Neural progenitor cell (in vitro differentiated cells): ENCODE data around the gene RGS6. TPM values are rescaled to one million over a fixed set of nuclear protein-coding genes. Genes with fewer than 3 reads are reported as not detected.
"Not testable (repeated sequence)": the region's sequence is repeated elsewhere in the genome, so short reads cannot be mapped to it uniquely, and the experiment has no call there.

Experiments used
- DNase-seq: peaks from one replicate; pipeline ENCODE4 v3.0.0-alpha.2; 2016; ENCODE audit warnings: low spot score
- H2AFZ ChIP-seq: fragments of 200-600 bp; sonication (generic); replicated peaks from 2 replicates; pipeline ENCODE4 v1.6.1; 2016; ENCODE audit warnings: antibody characterized with exemption
- H3F3A ChIP-seq: fragments of 200-600 bp; sonication (generic); 2 replicates; pipeline ENCODE4 v1.6.1; 2016; ENCODE audit warnings: antibody characterized with exemption, low read depth
- H3K27ac ChIP-seq: fragments of 200-600 bp; sonication (generic); 2 replicates; pipeline ENCODE4 v1.5.1; 2016; ENCODE audit warnings: mild to moderate bottlenecking
- H3K27me3 ChIP-seq: fragments of 200-600 bp; sonication (generic); 2 replicates; pipeline ENCODE4 v1.6.1; 2016; ENCODE audit warnings: mild to moderate bottlenecking, moderate library complexity
- H3K36me3 ChIP-seq: fragments of 200-600 bp; sonication (generic); 2 replicates; pipeline ENCODE4 v1.5.1; 2016
- H3K4me1 ChIP-seq: fragments of 200-600 bp; sonication (generic); 2 replicates; pipeline ENCODE4 v1.6.1; 2016; ENCODE audit warnings: mixed run types
- H3K4me2 ChIP-seq: fragments of 200-600 bp; sonication (generic); 2 replicates; pipeline ENCODE4 v1.6.1; 2016
- H3K4me3 ChIP-seq: fragments of 200-600 bp; sonication (generic); 2 replicates; pipeline ENCODE4 v1.5.1; 2016
- H3K79me2 ChIP-seq: fragments of 200-600 bp; sonication (generic); 2 replicates; pipeline ENCODE4 v1.6.1; 2016; ENCODE audit warnings: low read depth
- H3K9ac ChIP-seq: fragments of 200-600 bp; sonication (generic); 2 replicates; pipeline ENCODE4 v1.6.1; 2016
- H3K9me3 ChIP-seq: fragments of 200-600 bp; sonication (generic); 2 replicates; pipeline ENCODE4 v1.5.1; 2016; ENCODE audit warnings: low read depth
- H4K20me1 ChIP-seq: fragments of 200-600 bp; sonication (generic); 2 replicates; pipeline ENCODE4 v1.6.1; 2016; ENCODE audit warnings: low read depth
- H3K27ac Mint-ChIP-seq: 3 replicates; pipeline ENCODE4 v1.8.0; 2021; ENCODE audit warnings: mixed read lengths
- H3K27me3 Mint-ChIP-seq: 2 replicates; pipeline ENCODE4 v1.8.0; 2022; ENCODE audit warnings: low read depth, mild to moderate bottlenecking, inconsistent platforms, moderate library complexity, mixed read lengths; ENCODE audit not compliant: insufficient read depth
- H3K36me3 Mint-ChIP-seq: 3 replicates; pipeline ENCODE4 v1.8.0; 2021; ENCODE audit warnings: mixed read lengths
- H3K4me1 Mint-ChIP-seq: 3 replicates; pipeline ENCODE4 v1.8.0; 2021; ENCODE audit warnings: mixed read lengths
- H3K4me3 Mint-ChIP-seq: 3 replicates; pipeline ENCODE4 v1.8.0; 2021; ENCODE audit warnings: mild to moderate bottlenecking, moderate library complexity, mixed read lengths
- H3K9me3 Mint-ChIP-seq: 3 replicates; pipeline ENCODE4 v1.8.0; 2020; ENCODE audit warnings: mixed read lengths
- EZH2 ChIP-seq: fragments of 200-600 bp; sonication (generic); IDR thresholded peaks from 2 replicates; pipeline ENCODE4 v1.6.1; 2017; ENCODE audit warnings: antibody characterized with exemption, mild to moderate bottlenecking, moderate library complexity
- EZH2phosphoT487 ChIP-seq: fragments of 200-600 bp; sonication (generic); IDR thresholded peaks from 2 replicates; pipeline ENCODE4 v1.6.1; 2017; ENCODE audit warnings: antibody characterized with exemption
- total RNA-seq: library from RNA; depleted of rRNA; stranded (reverse); fragments of >200 nt; gene quantifications from 2 replicates; pipeline ENCODE4 v1.2.3, GENCODE V29; 2015; ENCODE audit warnings: low replicate concordance
- TF ChIP-seq, protein P1 (sequence below): fragments of 200-600 bp; sonication (generic); IDR thresholded peaks from 2 replicates; pipeline ENCODE4 v1.5.1; 2017; ENCODE audit warnings: antibody characterized with exemption, mild to moderate bottlenecking

Gene RGS6
- total RNA-seq, 1 donor from 2014 or later = 0.80 TPM

- peaks cover 16% of the 10 kb centered on the region for H3K4me1 Mint-ChIP-seq
- Histone ChIP-seq H3F3A (no peaks in the 10 kb centered on the region), H3K4me2 (no peak overlapping the region), H3K79me2 (no peaks in the 10 kb centered on the region), H4K20me1 (no peaks in the 10 kb centered on the region), H2AFZ (no peak overlapping the region), H3K36me3 (no peaks in the 10 kb centered on the region), H3K27me3 (no peaks in the 10 kb centered on the region), H3K9ac (no peak overlapping the region), H3K4me3 (no peak overlapping the region), H3K4me1 (peaks cover 9% of the 10 kb centered on the region), H3K9me3 (no peaks in the 10 kb centered on the region), H3K27ac (no peak overlapping the region)
- no peaks in the 10 kb centered on the region for H3K36me3 Mint-ChIP-seq
- H3K9me3 Mint-ChIP-seq = peaks cover 5% of the 10 kb centered on the region
- no peak overlapping the region for H3K4me3 Mint-ChIP-seq
- TF ChIP-seq, protein P1, sequence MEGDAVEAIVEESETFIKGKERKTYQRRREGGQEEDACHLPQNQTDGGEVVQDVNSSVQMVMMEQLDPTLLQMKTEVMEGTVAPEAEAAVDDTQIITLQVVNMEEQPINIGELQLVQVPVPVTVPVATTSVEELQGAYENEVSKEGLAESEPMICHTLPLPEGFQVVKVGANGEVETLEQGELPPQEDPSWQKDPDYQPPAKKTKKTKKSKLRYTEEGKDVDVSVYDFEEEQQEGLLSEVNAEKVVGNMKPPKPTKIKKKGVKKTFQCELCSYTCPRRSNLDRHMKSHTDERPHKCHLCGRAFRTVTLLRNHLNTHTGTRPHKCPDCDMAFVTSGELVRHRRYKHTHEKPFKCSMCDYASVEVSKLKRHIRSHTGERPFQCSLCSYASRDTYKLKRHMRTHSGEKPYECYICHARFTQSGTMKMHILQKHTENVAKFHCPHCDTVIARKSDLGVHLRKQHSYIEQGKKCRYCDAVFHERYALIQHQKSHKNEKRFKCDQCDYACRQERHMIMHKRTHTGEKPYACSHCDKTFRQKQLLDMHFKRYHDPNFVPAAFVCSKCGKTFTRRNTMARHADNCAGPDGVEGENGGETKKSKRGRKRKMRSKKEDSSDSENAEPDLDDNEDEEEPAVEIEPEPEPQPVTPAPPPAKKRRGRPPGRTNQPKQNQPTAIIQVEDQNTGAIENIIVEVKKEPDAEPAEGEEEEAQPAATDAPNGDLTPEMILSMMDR = no peak
- no peak for TF ChIP-seq EZH2phosphoT487
- no peak for TF ChIP-seq EZH2
- no peaks in the 10 kb centered on the region for H3K27me3 Mint-ChIP-seq
- H3K27ac Mint-ChIP-seq = no peak overlapping the region
- DNase-seq = no peak
These were observed 8.7 kb upstream of the RGS6 start for GRCh38 chr14:71923513-71923912.

- peak overlapping the region; percentile 56 for H3K4me3 Mint-ChIP-seq
- H3K36me3 ChIP-seq = no peaks in the 10 kb centered on the region
- H3K9ac ChIP-seq = no peak overlapping the region
- DNase-seq = peak; percentile 68
- no peak overlapping the region for H3K27ac ChIP-seq
- H3K9me3 ChIP-seq = no peaks in the 10 kb centered on the region
- no peaks in the 10 kb centered on the region for H3K79me2 ChIP-seq
- H4K20me1 ChIP-seq = peaks cover 4% of the 10 kb centered on the region
- H3K27me3 Mint-ChIP-seq = peaks cover 27% of the 10 kb centered on the region
- H3F3A ChIP-seq = peaks cover 12% of the 10 kb centered on the region
- H3K4me3 ChIP-seq = peak overlapping the region; percentile 68
- no peaks in the 10 kb centered on the region for H3K36me3 Mint-ChIP-seq
- H3K4me1 ChIP-seq = peaks cover 15% of the 10 kb centered on the region
- H2AFZ ChIP-seq = peak overlapping the region; percentile 47
- no peak overlapping the region for H3K27ac Mint-ChIP-seq
- H3K4me1 Mint-ChIP-seq = peaks cover 13% of the 10 kb centered on the region
- H3K9me3 Mint-ChIP-seq = peaks cover 4% of the 10 kb centered on the region
- TF ChIP-seq EZH2 (peak; percentile 2), EZH2phosphoT487 (no peak)
- TF ChIP-seq, protein P1 = no peak
- H3K4me2 ChIP-seq = peak overlapping the region; percentile 99
- peaks cover 57% of the 10 kb centered on the region for H3K27me3 ChIP-seq
These were observed 569 bp upstream of the RGS6 start for GRCh38 chr14:71931492-71932228.

GRCh38 chr14:71933001-71933587 lies 865 bp downstream of the RGS6 start:
- Mint-ChIP-seq H3K4me3 (peak overlapping the region; percentile 85), H3K9me3 (peaks cover 4% of the 10 kb centered on the region), H3K4me1 (peaks cover 13% of the 10 kb centered on the region), H3K36me3 (no peaks in the 10 kb centered on the region), H3K27ac (no peak overlapping the region), H3K27me3 (peaks cover 27% of the 10 kb centered on the region)
- no peaks in the 10 kb centered on the region for H3K9me3 ChIP-seq
- no peak overlapping the region for H3K9ac ChIP-seq
- H3K79me2 ChIP-seq = no peaks in the 10 kb centered on the region
- DNase-seq = peak; percentile 60
- no peak overlapping the region for H3K27ac ChIP-seq
- peak overlapping the region; percentile 95 for H2AFZ ChIP-seq
- H3K4me2 ChIP-seq = peak overlapping the region; percentile 99
- H3F3A ChIP-seq = peaks cover 12% of the 10 kb centered on the region
- no peaks in the 10 kb centered on the region for H3K36me3 ChIP-seq
- peaks cover 57% of the 10 kb centered on the region for H3K27me3 ChIP-seq
- peak overlapping the region; percentile 68 for H3K4me3 ChIP-seq
- peaks cover 4% of the 10 kb centered on the region for H4K20me1 ChIP-seq
- peak; percentile 81 for TF ChIP-seq EZH2
- peak; percentile 65 for TF ChIP-seq EZH2phosphoT487
- TF ChIP-seq, protein P1 = peak; percentile 8
- H3K4me1 ChIP-seq = peaks cover 15% of the 10 kb centered on the region

DNA sequence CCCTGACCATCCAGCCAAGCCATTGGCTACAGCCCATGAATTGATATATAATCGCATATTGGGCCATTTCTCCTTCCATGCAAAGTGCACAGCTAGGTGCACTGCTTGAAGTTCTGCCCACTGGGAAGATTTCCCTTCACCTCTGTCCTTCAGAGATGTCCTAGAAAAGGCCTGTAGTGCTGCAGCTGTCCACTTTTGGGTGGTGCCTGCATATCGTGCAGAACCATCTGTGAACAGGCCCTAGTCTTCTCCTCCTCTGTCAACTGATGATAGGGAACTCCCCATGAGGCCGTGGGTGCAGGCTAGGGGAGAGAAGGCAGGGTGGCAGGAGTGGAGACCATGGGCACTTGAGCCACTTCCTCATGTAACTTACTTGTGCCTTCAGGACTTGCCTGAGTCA lies 6.0 kb downstream of the RGS6 start:
- not testable (repeated sequence) for H3K9me3 ChIP-seq, H3K27ac Mint-ChIP-seq, H4K20me1 ChIP-seq, H3K27ac ChIP-seq, H3K9me3 Mint-ChIP-seq, DNase-seq, H3K4me2 ChIP-seq, H3K36me3 Mint-ChIP-seq, H3K4me1 Mint-ChIP-seq, H3F3A ChIP-seq, H3K9ac ChIP-seq, H3K4me1 ChIP-seq, H3K4me3 Mint-ChIP-seq, H3K79me2 ChIP-seq, H3K36me3 ChIP-seq, H3K27me3 Mint-ChIP-seq, H2AFZ ChIP-seq, H3K4me3 ChIP-seq
- H3K27me3 ChIP-seq = peaks cover 25% of the 10 kb centered on the region

DNA sequence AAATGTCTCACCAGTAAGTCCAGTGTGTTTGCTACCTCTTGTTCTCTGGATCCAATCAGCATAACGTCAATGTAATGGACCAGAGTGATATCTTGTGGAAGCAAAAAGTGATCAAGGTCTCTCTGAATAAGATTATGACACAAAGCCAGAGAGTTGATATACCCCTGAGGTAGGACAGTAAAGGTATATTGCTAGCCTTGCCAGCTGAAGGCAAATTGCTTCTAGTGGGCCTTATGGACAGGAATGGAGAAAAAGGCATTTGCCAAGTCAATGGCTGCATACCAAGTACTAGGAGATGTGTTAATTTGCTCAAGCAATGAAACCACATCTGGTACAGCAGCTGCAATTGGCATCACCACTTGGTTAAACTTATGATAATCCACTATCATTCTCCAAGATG lies 7.1 kb downstream of the RGS6 start:
- H3K27ac Mint-ChIP-seq, H3K9ac ChIP-seq, H3K9me3 ChIP-seq, H4K20me1 ChIP-seq, H3K36me3 Mint-ChIP-seq, DNase-seq, H3K4me3 ChIP-seq, H3K27me3 Mint-ChIP-seq, H3K4me1 ChIP-seq, H3K4me3 Mint-ChIP-seq, H2AFZ ChIP-seq, H3K4me1 Mint-ChIP-seq, H3K79me2 ChIP-seq, H3K36me3 ChIP-seq, H3K27ac ChIP-seq, H3K9me3 Mint-ChIP-seq, H3F3A ChIP-seq, H3K4me2 ChIP-seq: not testable (repeated sequence)
- H3K27me3 ChIP-seq = peaks cover 14% of the 10 kb centered on the region
